Astrocyte of the spinal cord (primary cell): ENCODE results near the gene WIPF2.

Experiments used
- DNase-seq: peaks from one replicate; pipeline ENCODE4 v3.0.0; 2011; ENCODE audit warnings: low read depth, low spot score
- H3K4me3 ChIP-seq: 2 replicates; pipeline ENCODE4 v1.5.1; 2011; ENCODE audit warnings: low read depth, mild to moderate bottlenecking, low read length, moderate library complexity
- CTCF ChIP-seq: IDR thresholded peaks from 2 replicates; pipeline ENCODE4 v1.5.1; 2012; ENCODE audit warnings: low read depth, mild to moderate bottlenecking, low read length, inconsistent platforms
- in situ Hi-C: cut with HindIII; loops from 2 replicates; pipeline ENCODE4 v1.10.0; 2017; ENCODE audit warnings: low sequenced_read_pairs

Gene WIPF2

GRCh38 chr17:40329839-40330794, 111.0 kb downstream of the WIPF2 start:
- DNase-seq, result no peak
- in situ Hi-C loops, result no loop called here
- TF ChIP-seq CTCF, result no peak
- no peak overlapping the region for H3K4me3 ChIP-seq

DNA sequence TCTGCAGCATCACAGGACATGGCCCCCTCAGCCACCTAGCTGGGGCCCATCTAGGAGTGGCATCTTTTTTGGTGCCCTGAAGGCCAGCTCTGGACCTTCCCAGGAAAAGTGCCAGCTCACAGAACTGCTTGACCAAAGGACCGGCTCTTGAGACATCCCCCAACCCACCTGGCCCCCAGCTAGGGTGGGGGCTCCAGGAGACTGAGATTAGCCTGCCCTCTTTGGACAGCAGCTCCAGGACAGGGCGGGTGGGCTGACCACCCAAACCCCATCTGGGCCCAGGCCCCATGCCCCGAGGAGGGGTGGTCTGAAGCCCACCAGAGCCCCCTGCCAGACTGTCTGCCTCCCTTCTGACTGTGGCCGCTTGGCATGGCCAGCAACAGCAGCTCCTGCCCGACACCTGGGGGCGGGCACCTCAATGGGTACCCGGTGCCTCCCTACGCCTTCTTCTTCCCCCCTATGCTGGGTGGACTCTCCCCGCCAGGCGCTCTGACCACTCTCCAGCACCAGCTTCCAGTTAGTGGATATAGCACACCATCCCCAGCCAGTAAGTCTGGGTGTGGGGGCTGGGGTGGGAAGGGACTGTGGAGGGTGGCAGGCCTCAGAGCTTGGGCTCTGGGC, 111.9 kb downstream of the WIPF2 start:
- in situ Hi-C loops, result no loop called here
- no peak overlapping the region for H3K4me3 ChIP-seq
- TF ChIP-seq CTCF, result no peak
- DNase-seq, result no peak

DNA sequence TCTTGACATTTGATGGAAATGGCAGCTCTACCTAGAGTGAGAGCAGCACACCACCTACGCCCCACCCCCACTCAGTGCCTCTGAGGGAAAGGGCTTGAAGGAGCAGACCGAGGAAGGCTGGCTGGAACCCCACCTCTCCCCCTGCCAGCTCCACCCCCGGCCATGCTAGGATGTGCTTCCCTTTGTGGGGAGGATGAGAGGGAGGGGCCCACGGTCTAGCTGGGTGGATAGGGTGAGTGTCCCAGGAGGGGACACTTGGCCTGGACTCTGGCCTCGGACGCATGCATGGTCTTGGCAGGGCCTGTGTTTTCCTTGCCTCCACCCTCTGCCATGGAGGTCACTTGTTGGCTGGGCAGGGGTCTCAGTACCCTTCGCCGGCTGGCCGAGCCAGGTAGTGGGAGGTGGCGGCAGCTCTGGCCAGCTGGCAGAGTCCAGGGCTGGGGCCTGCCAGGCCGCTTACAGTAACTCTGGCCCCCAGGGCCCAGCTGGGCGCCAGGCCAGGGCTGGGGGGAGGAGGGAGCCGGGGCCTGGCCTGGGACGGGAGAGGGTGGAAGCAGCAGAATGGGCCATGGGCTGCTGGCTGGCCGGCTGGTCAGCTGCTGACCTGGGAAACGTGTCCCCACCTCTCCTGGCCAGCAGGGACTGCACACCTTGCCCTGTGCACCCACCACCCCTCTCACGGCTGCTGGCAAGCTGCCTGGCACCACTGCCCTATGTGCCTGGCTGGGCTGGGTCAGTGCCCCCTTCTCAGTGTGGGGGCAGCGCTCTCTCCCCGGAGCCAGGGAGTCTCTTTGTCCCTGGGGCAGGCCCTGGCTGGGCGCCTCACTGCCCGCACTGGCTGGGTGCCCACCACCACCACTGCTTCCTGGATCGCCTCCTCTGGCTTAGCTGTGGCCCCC, 112.9 kb downstream of the WIPF2 start:
- no peak for TF ChIP-seq CTCF
- in situ Hi-C loops, result no loop called here
- DNase-seq, result peak; percentile 85
- no peak overlapping the region for H3K4me3 ChIP-seq
